Kidney epithelial cell (primary cell): ENCODE data around the gene SLC28A1. TPM values are rescaled to one million over a fixed set of nuclear protein-coding genes. Genes with fewer than 3 reads are reported as not detected.

Experiments used
- DNase-seq: peaks from one replicate; pipeline ENCODE4 v3.0.0-alpha.2; 2010; ENCODE audit warnings: low read depth
- H3K27me3 ChIP-seq: 2 replicates; pipeline ENCODE4 v1.6.0; 2011; ENCODE audit warnings: low read length; ENCODE audit not compliant: control insufficient read depth, insufficient read depth
- H3K36me3 ChIP-seq: 2 replicates; pipeline ENCODE4 v1.5.1; 2011; ENCODE audit warnings: low read length; ENCODE audit not compliant: control insufficient read depth, insufficient read depth
- H3K4me3 ChIP-seq: 2 replicates; pipeline ENCODE4 v1.5.1; 2011; ENCODE audit warnings: low read depth, mild to moderate bottlenecking, control low read depth, low read length
- CTCF ChIP-seq: IDR thresholded peaks from 2 replicates; pipeline ENCODE4 v1.5.1; 2011; ENCODE audit warnings: mild to moderate bottlenecking, moderate library complexity, low read length, control low read depth, inconsistent platforms; ENCODE audit not compliant: insufficient read depth, poor library complexity, severe bottlenecking
- total RNA-seq: library from RNA; depleted of rRNA; stranded (reverse); fragments of >200 nt; gene quantifications from 2 replicates; pipeline ENCODE4 v1.2.3, GENCODE V29; 2015

SLC28A1 gene
- total RNA-seq, 1 donor from 2014 or later, result 0.17 TPM

- Histone ChIP-seq H3K4me3 (no peak overlapping the region), H3K27me3 (no peaks in the 10 kb centered on the region), H3K36me3 (peaks cover 1% of the 10 kb centered on the region)
- no peak for DNase-seq
- no peak for TF ChIP-seq CTCF
These were observed 22.1 kb upstream of the SLC28A1 start for GRCh38 chr15:84862214-84862975.

GRCh38 chr15:84863565-84864443, 20.7 kb upstream of the SLC28A1 start:
- no peak for DNase-seq

GRCh38 chr15:84864444-84864795, 20.0 kb upstream of the SLC28A1 start:
- Histone ChIP-seq H3K27me3 (no peaks in the 10 kb centered on the region), H3K36me3 (peaks cover 1% of the 10 kb centered on the region), H3K4me3 (no peak overlapping the region)
- TF ChIP-seq CTCF, result no peak
- no peak for DNase-seq

More at GRCh38 chr15:84863565-84864443, 20.7 kb upstream of the SLC28A1 start:
- no peak overlapping the region for H3K4me3 ChIP-seq
- no peak for TF ChIP-seq CTCF
- no peaks in the 10 kb centered on the region for H3K27me3 ChIP-seq
- H3K36me3 ChIP-seq, result peaks cover 1% of the 10 kb centered on the region

GRCh38 chr15:84865074-84865569, 19.3 kb upstream of the SLC28A1 start:
- peaks cover 1% of the 10 kb centered on the region for H3K36me3 ChIP-seq
- H3K27me3 ChIP-seq, result no peaks in the 10 kb centered on the region
- H3K4me3 ChIP-seq, result no peak overlapping the region
- no peak for TF ChIP-seq CTCF
- DNase-seq, result no peak

- no peak for TF ChIP-seq CTCF
- DNase-seq, result no peak
These were observed 16.2 kb upstream of the SLC28A1 start for GRCh38 chr15:84868037-84868880.

More at GRCh38 chr15:84868037-84868880, 16.2 kb upstream of the SLC28A1 start:
- Histone ChIP-seq H3K36me3 (no peaks in the 10 kb centered on the region), H3K27me3 (no peaks in the 10 kb centered on the region), H3K4me3 (no peak overlapping the region)
